Measurements from ENCODE around the gene PLCH1.

GRCh38 chr3:155377071-155377470 lies 367.8 kb downstream of the PLCH1 start:
- TF ChIP-seq YY1 (IDR thresholded peaks at IDR 0.05; ENCODE audit: extremely low read depth, insufficient replicate concordance, low read depth, low read length) (no peak), CTCF (IDR thresholded peaks at IDR 0.05 in 2 of 3, conservative IDR thresholded peaks at IDR 0.05 in 1 of 3; ENCODE audit: borderline replicate concordance in 1 of 3, insufficient read depth in 1 of 3, low read depth in 2 of 3, low read length in 2 of 3) (no peak), FOSL1 (IDR thresholded peaks at IDR 0.05; ENCODE audit: low read depth) (no peak)
